AG04449 (cell line): ENCODE data around the gene CPT1B.

Experiments used
- CTCF ChIA-PET: fragments of 350-600 bp; formaldehyde crosslinking; extraction: SDS; loops from one replicate; lab custom pipeline; 2021; ENCODE audit warnings: antibody characterized with exemption; lab: Yijun Ruan, JAX
- POLR2A ChIA-PET: fragments of 400-600, 350-600 bp; formaldehyde crosslinking; extraction: SDS; loops from one replicate; lab custom pipeline; 2020; ENCODE audit warnings: antibody characterized with exemption, inconsistent platforms; lab: Yijun Ruan, JAX
- DNase-seq: peaks from one replicate; pipeline ENCODE4 v3.0.0-alpha.2; 2010; ENCODE audit warnings: low read depth, low spot score
- H3K4me3 ChIP-seq: 2 replicates; pipeline ENCODE4 v1.5.1; 2011; ENCODE audit warnings: low read depth, mild to moderate bottlenecking, control low read depth, low read length
- TF ChIP-seq, protein P1 (sequence below): IDR thresholded peaks from one replicate; pipeline ENCODE4 v1.5.1; 2011; ENCODE audit warnings: mild to moderate bottlenecking, moderate library complexity, low read length, control low read depth, inconsistent platforms; ENCODE audit not compliant: insufficient read depth; ENCODE audit errors: missing control alignments

The CPT1B gene

DNA sequence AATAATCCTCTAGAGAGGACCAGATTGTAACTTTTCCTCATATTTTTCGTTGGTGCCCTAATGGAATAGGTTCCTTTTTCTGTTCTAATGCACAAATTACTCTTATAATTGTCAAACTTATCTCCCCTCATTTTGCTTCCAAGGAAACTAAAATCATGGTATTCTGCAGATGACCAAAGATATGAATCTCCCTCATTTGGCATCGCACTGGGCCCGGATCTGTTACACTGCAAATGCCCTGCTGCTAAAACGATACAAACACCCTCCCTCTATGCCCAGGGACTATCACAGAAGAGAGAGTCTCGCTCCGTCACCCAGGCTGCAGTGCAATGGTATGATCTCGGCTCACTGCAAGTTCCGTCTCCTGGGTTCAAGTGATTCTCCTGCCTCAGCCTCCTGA lies 24.9 kb downstream of the CPT1B start:
- POLR2A ChIA-PET: no interaction called here
- TF ChIP-seq, protein P1, sequence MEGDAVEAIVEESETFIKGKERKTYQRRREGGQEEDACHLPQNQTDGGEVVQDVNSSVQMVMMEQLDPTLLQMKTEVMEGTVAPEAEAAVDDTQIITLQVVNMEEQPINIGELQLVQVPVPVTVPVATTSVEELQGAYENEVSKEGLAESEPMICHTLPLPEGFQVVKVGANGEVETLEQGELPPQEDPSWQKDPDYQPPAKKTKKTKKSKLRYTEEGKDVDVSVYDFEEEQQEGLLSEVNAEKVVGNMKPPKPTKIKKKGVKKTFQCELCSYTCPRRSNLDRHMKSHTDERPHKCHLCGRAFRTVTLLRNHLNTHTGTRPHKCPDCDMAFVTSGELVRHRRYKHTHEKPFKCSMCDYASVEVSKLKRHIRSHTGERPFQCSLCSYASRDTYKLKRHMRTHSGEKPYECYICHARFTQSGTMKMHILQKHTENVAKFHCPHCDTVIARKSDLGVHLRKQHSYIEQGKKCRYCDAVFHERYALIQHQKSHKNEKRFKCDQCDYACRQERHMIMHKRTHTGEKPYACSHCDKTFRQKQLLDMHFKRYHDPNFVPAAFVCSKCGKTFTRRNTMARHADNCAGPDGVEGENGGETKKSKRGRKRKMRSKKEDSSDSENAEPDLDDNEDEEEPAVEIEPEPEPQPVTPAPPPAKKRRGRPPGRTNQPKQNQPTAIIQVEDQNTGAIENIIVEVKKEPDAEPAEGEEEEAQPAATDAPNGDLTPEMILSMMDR: no peak
- CTCF ChIA-PET: interaction anchor here (1.5 kb wide), 1 partner anchor 9 kb away, joined by 6 read pairs; the partner anchor contains the start of gene SYCE3
- H3K4me3 ChIP-seq: no peak overlapping the region
- DNase-seq: no peak

DNA sequence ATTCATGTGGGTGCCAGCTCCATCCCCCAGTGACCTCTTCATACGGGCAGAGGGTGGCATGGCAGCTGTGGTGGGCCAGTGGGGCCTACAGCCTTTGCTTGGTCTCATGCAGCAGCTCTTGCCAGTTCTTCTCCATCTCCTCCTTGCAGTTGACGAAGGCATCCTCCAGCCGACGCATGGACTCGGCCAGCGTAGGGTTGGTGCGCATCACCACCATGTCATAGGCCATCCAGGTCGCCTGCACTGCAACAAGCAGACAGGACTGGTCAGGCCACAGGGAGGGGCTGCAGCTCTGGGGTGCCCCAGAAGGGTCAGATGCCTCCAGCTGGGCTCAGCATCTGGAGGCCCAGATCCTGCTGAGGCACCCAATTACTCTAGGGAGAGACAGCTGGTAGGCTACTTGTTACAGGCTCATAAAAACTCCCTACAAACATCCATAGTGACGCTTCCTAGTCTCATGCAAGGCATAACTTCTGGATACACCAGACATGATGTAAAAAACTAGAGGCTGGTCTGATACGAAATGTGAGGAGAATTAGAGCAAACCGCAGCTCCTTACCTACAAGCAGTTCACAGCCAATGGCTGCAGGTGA lies 27.0 kb downstream of the CPT1B start:
- ChIA-PET POLR2A (interaction anchor here (1.0 kb wide), 1 partner anchor 26 kb away, joined by 3 read pairs; the partner anchor contains the start of gene SCO2), CTCF (interaction anchor here (1.6 to 2.5 kb wide), 3 partner anchors 9 to 69 kb away, joined by 4 to 16 read pairs (median 10); partner anchors contain the start of gene SYCE3)
- TF ChIP-seq, protein P1: no peak
- DNase-seq: no peak
- no peak overlapping the region for H3K4me3 ChIP-seq

DNA sequence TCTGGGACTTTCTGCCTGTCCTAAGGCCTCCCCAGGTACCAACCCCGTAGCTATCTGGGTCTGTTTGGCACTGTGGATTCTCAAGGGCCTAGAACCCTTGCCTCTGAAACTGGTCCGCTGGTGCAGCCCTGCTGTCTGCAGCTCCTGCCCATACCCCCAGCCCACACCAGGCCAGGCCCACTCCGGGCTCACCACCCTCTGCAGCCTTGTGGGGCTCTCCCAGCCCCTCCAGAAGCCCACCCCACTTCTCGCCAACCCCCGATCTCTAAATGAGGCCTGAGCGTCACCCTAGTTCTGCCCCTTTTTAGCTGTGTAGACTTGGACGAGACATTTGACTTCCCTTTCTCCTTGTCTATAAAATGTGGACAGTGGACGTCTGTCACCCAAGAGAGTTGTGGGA lies 27.8 kb downstream of the CPT1B start:
- CTCF ChIA-PET: interaction anchor here (1.6 to 2.5 kb wide), 3 partner anchors 10 to 70 kb away, joined by 4 to 16 read pairs (median 10); partner anchors contain the start of gene SYCE3

DNA sequence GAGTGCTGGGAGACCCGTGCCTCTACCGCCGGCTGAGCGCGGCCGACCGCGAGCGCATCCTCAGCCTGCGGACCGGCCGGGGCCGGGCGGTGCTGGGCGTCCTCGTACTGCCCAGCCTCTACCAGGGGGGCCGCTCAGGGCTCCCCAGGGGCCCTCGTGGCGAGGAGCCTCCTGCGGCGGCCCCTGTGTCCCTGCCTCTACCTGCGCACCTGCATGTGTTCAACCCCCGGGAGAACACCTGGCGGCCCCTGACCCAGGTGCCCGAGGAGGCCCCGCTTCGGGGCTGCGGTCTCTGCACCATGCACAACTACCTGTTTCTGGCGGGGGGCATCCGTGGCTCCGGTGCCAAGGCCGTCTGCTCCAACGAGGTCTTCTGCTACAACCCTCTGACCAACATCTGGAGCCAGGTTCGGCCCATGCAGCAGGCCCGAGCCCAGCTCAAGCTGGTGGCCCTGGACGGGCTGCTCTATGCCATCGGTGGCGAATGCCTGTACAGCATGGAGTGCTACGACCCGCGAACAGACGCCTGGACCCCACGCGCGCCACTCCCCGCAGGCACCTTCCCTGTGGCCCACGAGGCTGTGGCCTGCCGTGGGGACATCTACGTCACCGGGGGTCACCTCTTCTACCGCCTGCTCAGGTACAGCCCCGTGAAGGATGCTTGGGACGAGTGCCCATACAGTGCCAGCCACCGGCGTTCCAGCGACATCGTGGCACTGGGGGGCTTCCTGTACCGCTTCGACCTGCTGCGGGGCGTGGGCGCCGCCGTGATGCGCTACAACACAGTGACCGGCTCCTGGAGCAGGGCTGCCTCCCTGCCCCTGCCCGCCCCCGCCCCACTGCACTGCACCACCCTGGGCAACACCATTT lies 29.1 kb downstream of the CPT1B start:
- TF ChIP-seq, protein P1: no peak
- ChIA-PET POLR2A (no interaction called here), CTCF (interaction anchor here (2.5 kb wide), 3 partner anchors 11 to 14 kb away, joined by 10 to 16 read pairs (median 15); partner anchors contain the start of gene SYCE3)
- H3K4me3 ChIP-seq: no peak overlapping the region
- no peak for DNase-seq

More for the DNA sequence above, 27.8 kb downstream of the CPT1B start:
- DNase-seq: no peak
- POLR2A ChIA-PET: interaction anchor here (1.0 kb wide), 1 partner anchor 25 kb away, joined by 3 read pairs; the partner anchor contains the start of gene SCO2
- TF ChIP-seq, protein P1: no peak
- no peak overlapping the region for H3K4me3 ChIP-seq

DNA sequence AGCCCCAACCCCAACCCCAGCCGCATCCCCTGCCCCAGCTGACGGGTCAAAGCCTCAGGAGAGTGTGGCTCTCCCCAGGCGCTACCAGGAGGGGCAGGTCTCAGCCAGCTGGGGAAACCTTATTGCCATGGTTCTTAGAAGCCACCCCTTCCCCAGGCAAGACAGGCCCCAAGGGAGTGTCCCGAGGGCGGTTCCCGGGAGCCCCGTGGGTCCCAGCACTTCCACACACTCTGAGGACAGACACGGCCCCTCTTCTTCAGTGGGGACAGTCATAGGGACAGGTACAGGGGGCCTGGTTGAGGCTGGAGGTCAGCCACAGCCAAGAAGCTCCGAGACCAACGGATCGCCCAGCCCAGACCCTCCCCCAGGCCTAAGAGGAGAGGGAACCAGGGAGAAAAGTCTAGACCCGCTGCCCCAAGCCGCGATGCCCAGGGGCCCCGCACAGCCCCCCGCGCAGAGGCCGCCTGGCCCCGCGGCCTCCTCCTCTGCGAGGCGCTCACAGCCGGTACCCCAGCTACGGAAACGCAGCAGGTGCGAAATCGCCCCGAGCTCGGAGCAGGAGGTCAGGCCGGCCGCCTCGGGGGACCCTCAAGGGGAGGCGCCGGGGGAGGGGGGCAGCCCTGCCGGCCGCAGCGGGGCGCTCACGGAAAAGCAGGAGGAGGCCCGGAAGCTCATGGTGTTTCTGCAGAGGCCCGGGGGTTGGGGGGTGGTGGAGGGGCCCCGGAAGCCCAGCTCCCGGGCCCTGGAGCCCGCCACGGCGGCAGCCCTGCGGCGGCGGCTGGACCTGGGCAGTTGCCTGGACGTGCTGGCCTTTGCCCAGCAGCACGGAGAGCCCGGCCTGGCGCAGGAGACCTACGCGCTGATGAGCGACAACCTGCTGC lies 29.9 kb downstream of the CPT1B start:
- H3K4me3 ChIP-seq: no peak overlapping the region
- CTCF ChIA-PET: interaction anchor here (2.5 to 4.2 kb wide), 3 partner anchors 9 to 22 kb away, joined by 15 to 25 read pairs (median 20); partner anchors contain the start of genes SCO2 and SYCE3
- no peak for DNase-seq
- TF ChIP-seq, protein P1: no peak
- POLR2A ChIA-PET: interaction anchor here (1.2 kb wide), 1 partner anchor 15 kb away, joined by 3 read pairs; the partner anchor contains the start of gene SYCE3
